Endothelial cell of umbilical vein (primary cell): ENCODE measurements around the gene SCGB1C1. TPM values are rescaled to one million over a fixed set of nuclear protein-coding genes. Genes with fewer than 3 reads are reported as not detected.

ENCODE experiments used
- BruUV-seq: library from RNA; stranded (reverse); fragments of 400-500 nt; replicated peaks from 2 replicates; lab custom pipeline; 2021; lab: Mats Ljungman, UMichigan
- CTCF ChIA-PET: fragments of 300-600, 350-600 bp; sonication (Branson Sonifier 250); formaldehyde crosslinking; loops from one replicate; lab custom pipeline; 2021; ENCODE audit warnings: antibody characterized with exemption, inconsistent platforms; lab: Charles Lee
- POLR2A ChIA-PET: fragments of 300-600, 350-600 bp; sonication (Branson Sonifier 250); formaldehyde crosslinking; loops from one replicate; lab custom pipeline; 2021; ENCODE audit warnings: antibody characterized with exemption, inconsistent platforms; lab: Charles Lee
- DNase-seq: peaks from one replicate; pipeline ENCODE4 v3.0.0-alpha.2; 2011; ENCODE audit warnings: low read depth, low spot score
- FAIRE-seq: peaks from 2 replicates; lab custom pipeline; 2011; peaks lifted over from hg19 to GRCh38; lab: Jason Lieb, UNC
- H2AFZ ChIP-seq: 2 replicates; pipeline ENCODE4 v1.6.0; 2012; ENCODE audit warnings: low read depth, low read length, control low read depth, inconsistent platforms
- H3K27ac ChIP-seq: 2 replicates; pipeline ENCODE4 v1.5.1; 2011; ENCODE audit warnings: low read depth, mild to moderate bottlenecking, control low read depth, low read length, moderate library complexity; ENCODE audit not compliant: insufficient read depth
- H3K27me3 ChIP-seq, 2 experiments: 2 replicates each; pipeline versions ENCODE4 v1.6.0 to v1.6.1; 2011; ENCODE audit warnings: low read length in 2 of 2, mixed read lengths in 1 of 2; ENCODE audit not compliant: control insufficient read depth in 2 of 2, insufficient read depth in 2 of 2
- H3K36me3 ChIP-seq, 2 experiments: 2 replicates in 1 of 2; 3 replicates in 1 of 2; pipeline ENCODE4 v1.5.1; 2011; ENCODE audit warnings: low read length in 2 of 2, mild to moderate bottlenecking in 1 of 2, moderate library complexity in 1 of 2; ENCODE audit not compliant: control insufficient read depth in 2 of 2, insufficient read depth in 2 of 2; ENCODE audit errors: extremely low read depth in 1 of 2
- H3K4me1 ChIP-seq: 3 replicates; pipeline ENCODE4 v1.5.1; 2011; ENCODE audit warnings: mild to moderate bottlenecking, low read length; ENCODE audit not compliant: control insufficient read depth, insufficient read depth; ENCODE audit errors: extremely low read depth
- H3K4me2 ChIP-seq: 2 replicates; pipeline ENCODE4 v1.6.1; 2011; ENCODE audit warnings: low read length, control low read depth, mixed read lengths; ENCODE audit not compliant: insufficient read depth
- H3K4me3 ChIP-seq, 3 experiments: fragments of 200-600 bp in 1 of 3; sonication (generic), shearing (Covaris generic) in 1 of 3; replicated peaks in 1 of 3; 2 replicates each; pipeline ENCODE4 v1.5.1; 2011 to 2016; ENCODE audit warnings: control low read depth in 3 of 3, low read length in 3 of 3, mild to moderate bottlenecking in 2 of 3, inconsistent platforms in 1 of 3, low read depth in 1 of 3, moderate library complexity in 1 of 3; ENCODE audit not compliant: insufficient read depth in 1 of 3
- H3K79me2 ChIP-seq: 2 replicates; pipeline ENCODE4 v1.6.0; 2012; ENCODE audit warnings: low read length, inconsistent platforms; ENCODE audit not compliant: control insufficient read depth, insufficient read depth
- H3K9ac ChIP-seq: replicated peaks from 2 replicates; pipeline ENCODE3; 2011; ENCODE audit warnings: low read length, control low read depth; ENCODE audit not compliant: insufficient read depth; ENCODE audit errors: extremely low read depth
- H3K9me1 ChIP-seq: replicated peaks from 3 replicates; pipeline ENCODE4 v1.6.0; 2011; ENCODE audit warnings: mild to moderate bottlenecking, low read length; ENCODE audit not compliant: control insufficient read depth, insufficient read depth; ENCODE audit errors: extremely low read depth
- H3K9me3 ChIP-seq: replicated peaks from 2 replicates; pipeline ENCODE4 v1.5.1; 2012; ENCODE audit warnings: low read length, inconsistent platforms; ENCODE audit not compliant: control insufficient read depth, insufficient read depth
- H4K20me1 ChIP-seq: replicated peaks from 2 replicates; pipeline ENCODE3; 2011; ENCODE audit warnings: mild to moderate bottlenecking, low read length; ENCODE audit not compliant: control insufficient read depth, insufficient read depth; ENCODE audit errors: extremely low read depth
- EZH2 ChIP-seq: IDR thresholded peaks from 2 replicates; pipeline ENCODE4 v1.6.1; 2012; ENCODE audit warnings: borderline replicate concordance, low read depth, mild to moderate bottlenecking, moderate library complexity, low read length, inconsistent platforms; ENCODE audit not compliant: severe bottlenecking
- FOS ChIP-seq: IDR thresholded peaks from 2 replicates; pipeline ENCODE4 v1.6.1; 2011; ENCODE audit warnings: mild to moderate bottlenecking, low read length, moderate library complexity, borderline replicate concordance; ENCODE audit not compliant: insufficient read depth
- GATA2 ChIP-seq: IDR thresholded peaks from 2 replicates; pipeline ENCODE4 v1.7.0; 2011; ENCODE audit warnings: low read depth, mild to moderate bottlenecking, moderate library complexity, mixed read lengths, low read length; ENCODE audit not compliant: insufficient read length, insufficient read depth
- JUN ChIP-seq: IDR thresholded peaks from 2 replicates; pipeline ENCODE4 v1.6.1; 2011; ENCODE audit warnings: borderline replicate concordance, low read depth; ENCODE audit not compliant: insufficient read length, insufficient read depth
- MYC ChIP-seq: IDR thresholded peaks from one replicate; pipeline ENCODE4 v1.6.1; 2011; ENCODE audit warnings: mild to moderate bottlenecking, low read depth, low read length
- POLR2A ChIP-seq: IDR thresholded peaks from 2 replicates; pipeline ENCODE4 v1.6.1; 2012; ENCODE audit warnings: low read depth, mild to moderate bottlenecking, control low read depth, low read length
- POLR2AphosphoS5 ChIP-seq: IDR thresholded peaks from 2 replicates; pipeline ENCODE4 v1.6.1; 2012; ENCODE audit warnings: low read depth, mild to moderate bottlenecking, control low read depth, low read length, moderate library complexity; ENCODE audit not compliant: insufficient read depth
- dilution Hi-C: fragments of 300-500 bp; cut with MboI; formaldehyde crosslinking; loops from one replicate; pipeline ENCODE4 v1.15.0; 2019; ENCODE audit warnings: low sequenced_read_pairs; ENCODE audit not compliant: extremely low pct_ligation_motif_present
- intact Hi-C: fragments of 100-400 bp; cut with micrococcal nuclease; formaldehyde crosslinking; loops from one replicate; pipeline ENCODE4 v1.10.0; 2022
- polyA plus RNA-seq, 4 experiments: library from polyadenylated mRNA; depleted of rRNA in 3 of 4; stranded (reverse) in 3 of 4; unstranded in 1 of 4; fragments of >200 nt; gene quantifications; 2 replicates each; pipeline versions ENCODE4 v1.2.1 to v1.2.3, GENCODE V29; 2011 to 2012; ENCODE audit warnings: missing spikeins in 1 of 4
- total RNA-seq: library from RNA; stranded (reverse); gene quantifications from 2 replicates; pipeline ENCODE4 v1.2.3, GENCODE V29; 2021
- TF ChIP-seq, protein P1 (sequence below): IDR thresholded peaks from 2 replicates; pipeline ENCODE4 v1.6.1; 2011; ENCODE audit not compliant: insufficient read depth, insufficient read length
- TF ChIP-seq, protein P2 (sequence below), 2 donors: IDR thresholded peaks; 1 replicate in 1 of 2; 2 replicates in 1 of 2; pipeline ENCODE4 v1.5.1; 2011; ENCODE audit warnings: low read length in 2 of 2, mild to moderate bottlenecking in 2 of 2, moderate library complexity in 2 of 2, control low read depth in 1 of 2, inconsistent platforms in 1 of 2, low read depth in 1 of 2; ENCODE audit not compliant: insufficient read depth in 1 of 2; ENCODE audit errors: extremely low read depth in 1 of 2

Gene SCGB1C1
- total and polyA plus RNA-seq, 2 donors (not counting 3 experiments of a cell fraction or from before 2014, with no cell fraction given), result not detected

DNA sequence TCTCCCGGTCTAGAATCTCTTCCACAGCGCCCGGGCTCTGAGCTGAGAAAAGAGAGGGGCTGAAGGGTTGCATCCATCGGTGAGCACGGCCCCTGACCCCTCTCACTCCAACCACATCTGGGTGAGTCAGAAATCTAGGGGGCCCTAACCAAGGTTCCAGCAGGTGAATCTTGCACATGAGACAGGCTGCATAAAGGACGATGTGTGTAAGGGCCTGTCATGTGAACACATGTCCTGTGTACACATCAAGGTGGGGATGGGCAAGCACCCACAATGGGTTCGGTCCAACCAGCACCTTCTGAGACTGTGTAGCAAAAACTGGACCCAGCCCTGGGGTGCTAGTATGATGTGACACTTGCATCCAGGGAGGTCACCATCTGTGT lies 13.1 kb downstream of the SCGB1C1 start:
- peak overlapping the region; percentile 96 for H3K9ac ChIP-seq
- BruUV-seq, result no TSS peak
- TF ChIP-seq, protein P1, sequence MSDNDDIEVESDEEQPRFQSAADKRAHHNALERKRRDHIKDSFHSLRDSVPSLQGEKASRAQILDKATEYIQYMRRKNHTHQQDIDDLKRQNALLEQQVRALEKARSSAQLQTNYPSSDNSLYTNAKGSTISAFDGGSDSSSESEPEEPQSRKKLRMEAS, result no peak
- TF ChIP-seq JUN (no peak), GATA2 (no peak), POLR2A (no peak), EZH2 (no peak), POLR2AphosphoS5 (no peak), MYC (no peak), FOS (no peak)
- TF ChIP-seq, protein P2, sequence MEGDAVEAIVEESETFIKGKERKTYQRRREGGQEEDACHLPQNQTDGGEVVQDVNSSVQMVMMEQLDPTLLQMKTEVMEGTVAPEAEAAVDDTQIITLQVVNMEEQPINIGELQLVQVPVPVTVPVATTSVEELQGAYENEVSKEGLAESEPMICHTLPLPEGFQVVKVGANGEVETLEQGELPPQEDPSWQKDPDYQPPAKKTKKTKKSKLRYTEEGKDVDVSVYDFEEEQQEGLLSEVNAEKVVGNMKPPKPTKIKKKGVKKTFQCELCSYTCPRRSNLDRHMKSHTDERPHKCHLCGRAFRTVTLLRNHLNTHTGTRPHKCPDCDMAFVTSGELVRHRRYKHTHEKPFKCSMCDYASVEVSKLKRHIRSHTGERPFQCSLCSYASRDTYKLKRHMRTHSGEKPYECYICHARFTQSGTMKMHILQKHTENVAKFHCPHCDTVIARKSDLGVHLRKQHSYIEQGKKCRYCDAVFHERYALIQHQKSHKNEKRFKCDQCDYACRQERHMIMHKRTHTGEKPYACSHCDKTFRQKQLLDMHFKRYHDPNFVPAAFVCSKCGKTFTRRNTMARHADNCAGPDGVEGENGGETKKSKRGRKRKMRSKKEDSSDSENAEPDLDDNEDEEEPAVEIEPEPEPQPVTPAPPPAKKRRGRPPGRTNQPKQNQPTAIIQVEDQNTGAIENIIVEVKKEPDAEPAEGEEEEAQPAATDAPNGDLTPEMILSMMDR (IDR thresholded peaks at IDR 0.05; ENCODE audit: extremely low read depth in 1 of 2, insufficient read depth in 1 of 2, low read depth in 1 of 2, low read length in 2 of 2), result no peak
- H4K20me1 ChIP-seq, result no peaks in the 10 kb centered on the region
- H3K27ac ChIP-seq, result no peak overlapping the region
- dilution Hi-C loops (no loop called here), intact Hi-C loops (loop anchor here (5.0 kb wide), 2 partner anchors 101 to 151 kb away; partner anchors contain the start of gene IFITM2)
- no peaks in the 10 kb centered on the region for H3K27me3 ChIP-seq
- H3K4me2 ChIP-seq, result peak overlapping the region; percentile 63
- H3K9me3 ChIP-seq, result no peaks in the 10 kb centered on the region
- H3K4me3 ChIP-seq, result peak overlapping the region in 1 of 3 experiments; percentile 74
- CTCF ChIA-PET, result interaction anchor here (1.6 kb wide), 1 partner anchor 45 kb away, joined by 6 read pairs; no protein-coding TSS in a partner anchor
- peaks cover 43% of the 10 kb centered on the region for H3K79me2 ChIP-seq
- no peak for FAIRE-seq
- POLR2A ChIA-PET, result no interaction called here
- H3K4me1 ChIP-seq, result peaks cover 23% of the 10 kb centered on the region
- H3K9me1 ChIP-seq, result no peaks in the 10 kb centered on the region
- DNase-seq, result no peak
- H2AFZ ChIP-seq, result no peak overlapping the region
- H3K36me3 ChIP-seq, result peaks cover 7 to 27% of the 10 kb centered on the region in 2 experiments
